ENCODE data around the gene GPR62. TPM values are rescaled to one million over a fixed set of nuclear protein-coding genes. Genes with fewer than 3 reads are reported as not detected.

Gene GPR62, protein sequence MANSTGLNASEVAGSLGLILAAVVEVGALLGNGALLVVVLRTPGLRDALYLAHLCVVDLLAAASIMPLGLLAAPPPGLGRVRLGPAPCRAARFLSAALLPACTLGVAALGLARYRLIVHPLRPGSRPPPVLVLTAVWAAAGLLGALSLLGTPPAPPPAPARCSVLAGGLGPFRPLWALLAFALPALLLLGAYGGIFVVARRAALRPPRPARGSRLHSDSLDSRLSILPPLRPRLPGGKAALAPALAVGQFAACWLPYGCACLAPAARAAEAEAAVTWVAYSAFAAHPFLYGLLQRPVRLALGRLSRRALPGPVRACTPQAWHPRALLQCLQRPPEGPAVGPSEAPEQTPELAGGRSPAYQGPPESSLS
- total RNA-seq (not detected), polyA plus RNA-seq (ENCODE audit: insufficient read length in 6 of 6) (under 1 TPM; 0.17 to 0.35 (median 0.30) TPM)
- long read RNA-seq, donor 1, transcript GPR62-201 (1 exons, 2,191 nt), result major isoform, 68 of 68 reads
- long read RNA-seq, donor 1, partial matches to known transcripts, result 0 of 68 reads
- long read RNA-seq, donor 1, other reads (novel, unspliced or antisense), result 0 of 68 reads
- long read RNA-seq, donor 2, transcript GPR62-201 (1 exons, 2,191 nt), result major isoform, 55 of 60 reads
- long read RNA-seq, donor 2, partial matches to known transcripts, result 5 of 60 reads
- long read RNA-seq, donor 2, other reads (novel, unspliced or antisense), result 0 of 60 reads
- long read RNA-seq, donor 3, transcript GPR62-201 (1 exons, 2,191 nt), result major isoform, 58 of 58 reads
- long read RNA-seq, donor 3, partial matches to known transcripts, result 0 of 58 reads
- long read RNA-seq, donor 3, other reads (novel, unspliced or antisense), result 0 of 58 reads
- long read RNA-seq, donor 4, result 0 reads
- long read RNA-seq, donor 5, transcript GPR62-201 (1 exons, 2,191 nt), result major isoform, 30 of 30 reads
- long read RNA-seq, donor 5, partial matches to known transcripts, result 0 of 30 reads
- long read RNA-seq, donor 5, other reads (novel, unspliced or antisense), result 0 of 30 reads
- long read RNA-seq, donor 6, transcript GPR62-201 (1 exons, 2,191 nt), result major isoform, 49 of 54 reads
- long read RNA-seq, donor 6, partial matches to known transcripts, result 5 of 54 reads
- long read RNA-seq, donor 6, other reads (novel, unspliced or antisense), result 0 of 54 reads
- long read RNA-seq, donor 7, transcript GPR62-201 (1 exons, 2,191 nt), result major isoform, 32 of 53 reads
- long read RNA-seq, donor 7, partial matches to known transcripts, result 0 of 53 reads
- long read RNA-seq, donor 7, other reads (novel, unspliced or antisense), result 21 of 53 reads
- long read RNA-seq, donor 8, transcript GPR62-201 (1 exons, 2,191 nt), result major isoform, 68 of 81 reads
- long read RNA-seq, donor 8, partial matches to known transcripts, result 13 of 81 reads
- long read RNA-seq, donor 8, other reads (novel, unspliced or antisense), result 0 of 81 reads
- long read RNA-seq, donor 9, partial matches to known transcripts, result 0 of 1 reads
- long read RNA-seq, donor 9, other reads (novel, unspliced or antisense), result 0 of 1 reads
- long read RNA-seq, donor 10, result 0 reads
- long read RNA-seq, donor 11, transcript GPR62-201 (1 exons, 2,191 nt), result major isoform, 341 of 341 reads
- long read RNA-seq, donor 11, partial matches to known transcripts, result 0 of 341 reads
- long read RNA-seq, donor 11, other reads (novel, unspliced or antisense), result 0 of 341 reads
- long read RNA-seq, donor 12, transcript GPR62-201 (1 exons, 2,191 nt), result major isoform, 52 of 52 reads
- long read RNA-seq, donor 12, partial matches to known transcripts, result 0 of 52 reads
- long read RNA-seq, donor 12, other reads (novel, unspliced or antisense), result 0 of 52 reads

DNA sequence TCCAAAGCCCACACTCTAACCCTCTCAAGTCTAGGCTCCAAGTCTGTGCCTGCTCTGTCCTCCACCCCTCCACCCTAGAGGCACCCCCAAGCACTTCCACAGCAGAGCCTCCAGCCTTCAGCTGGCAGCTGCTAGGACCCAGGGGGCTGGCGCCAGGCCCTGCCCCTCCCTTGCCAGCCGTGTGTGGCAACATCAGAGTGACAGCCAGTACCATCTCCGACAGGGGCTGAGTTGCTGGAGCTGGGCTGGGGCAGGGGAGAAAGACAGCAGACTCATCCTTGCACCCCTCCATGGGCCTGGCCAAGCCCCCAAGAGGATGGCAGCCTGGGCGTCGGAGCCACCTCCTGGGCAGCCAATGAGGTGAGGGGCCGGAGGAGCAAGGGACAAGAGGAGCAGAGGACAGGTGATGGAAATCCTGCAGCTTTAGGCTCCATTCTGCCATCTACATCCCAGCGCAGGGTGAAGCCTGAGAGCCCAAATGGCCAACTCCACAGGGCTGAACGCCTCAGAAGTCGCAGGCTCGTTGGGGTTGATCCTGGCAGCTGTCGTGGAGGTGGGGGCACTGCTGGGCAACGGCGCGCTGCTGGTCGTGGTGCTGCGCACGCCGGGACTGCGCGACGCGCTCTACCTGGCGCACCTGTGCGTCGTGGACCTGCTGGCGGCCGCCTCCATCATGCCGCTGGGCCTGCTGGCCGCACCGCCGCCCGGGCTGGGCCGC lies at the start of gene GPR62:
GPR62 (plus strand) TSS at position 207 of the 718 bp plus-strand sequence; CDS start at position 479, 272 bp downstream.
- H3K4me3 ChIP-seq, result peak within 1 kb of the TSS; percentile 29 to 30

DNA sequence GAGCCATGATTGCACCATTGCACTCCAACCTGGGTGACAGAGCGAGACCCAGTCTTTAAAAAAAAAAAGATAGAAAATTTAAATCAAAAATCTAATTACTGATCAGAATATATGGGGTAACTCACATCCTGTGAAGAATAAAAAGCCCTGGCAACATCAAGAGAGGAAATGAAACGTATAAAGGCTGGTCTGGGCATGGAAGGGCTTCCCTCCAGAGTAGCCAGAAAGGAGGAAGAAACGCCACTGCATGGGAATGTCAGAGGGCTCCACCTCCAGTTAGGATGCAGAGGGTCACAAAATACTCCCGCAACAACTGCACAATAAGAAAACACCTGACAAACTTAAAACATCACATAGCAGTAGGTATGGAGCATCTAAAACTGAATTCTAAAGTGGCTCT lies 47.2 kb upstream of the GPR62 start:
- DNase-seq, result no peak
- Histone ChIP-seq H3K9me3 (peaks cover 0 to 3% of the 10 kb centered on the region in 2 donors), H3K27ac (no peak overlapping the region), H3K4me3 (no peak overlapping the region), H3K4me1 (no peaks in the 10 kb centered on the region), H3K27me3 (no peaks in the 10 kb centered on the region), H3K36me3 (no peaks in the 10 kb centered on the region)
- ATAC-seq, result no peak
- TF ChIP-seq, protein P1, sequence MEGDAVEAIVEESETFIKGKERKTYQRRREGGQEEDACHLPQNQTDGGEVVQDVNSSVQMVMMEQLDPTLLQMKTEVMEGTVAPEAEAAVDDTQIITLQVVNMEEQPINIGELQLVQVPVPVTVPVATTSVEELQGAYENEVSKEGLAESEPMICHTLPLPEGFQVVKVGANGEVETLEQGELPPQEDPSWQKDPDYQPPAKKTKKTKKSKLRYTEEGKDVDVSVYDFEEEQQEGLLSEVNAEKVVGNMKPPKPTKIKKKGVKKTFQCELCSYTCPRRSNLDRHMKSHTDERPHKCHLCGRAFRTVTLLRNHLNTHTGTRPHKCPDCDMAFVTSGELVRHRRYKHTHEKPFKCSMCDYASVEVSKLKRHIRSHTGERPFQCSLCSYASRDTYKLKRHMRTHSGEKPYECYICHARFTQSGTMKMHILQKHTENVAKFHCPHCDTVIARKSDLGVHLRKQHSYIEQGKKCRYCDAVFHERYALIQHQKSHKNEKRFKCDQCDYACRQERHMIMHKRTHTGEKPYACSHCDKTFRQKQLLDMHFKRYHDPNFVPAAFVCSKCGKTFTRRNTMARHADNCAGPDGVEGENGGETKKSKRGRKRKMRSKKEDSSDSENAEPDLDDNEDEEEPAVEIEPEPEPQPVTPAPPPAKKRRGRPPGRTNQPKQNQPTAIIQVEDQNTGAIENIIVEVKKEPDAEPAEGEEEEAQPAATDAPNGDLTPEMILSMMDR (IDR thresholded peaks at IDR 0.05), result no peak
- intact Hi-C loops (cut with DNase I), result no loop called here

More for the DNA sequence above, at the start of gene GPR62:
- H3K27me3 ChIP-seq, result peaks cover 0 to 25% of the 10 kb centered on the region in 2 donors
- TF ChIP-seq, protein P1 (IDR thresholded peaks at IDR 0.05), result no peak
- intact Hi-C loops (cut with DNase I), result no loop called here
- DNase-seq (peak in 1 of 4 donors; percentile 50), ATAC-seq (no peak)
- H3K4me1 ChIP-seq, result peaks cover 6 to 25% of the 10 kb centered on the region in 2 donors
- H3K36me3 ChIP-seq, result peaks cover 0 to 26% of the 10 kb centered on the region in 2 donors
- H3K9me3 ChIP-seq, result no peaks in the 10 kb centered on the region
- peak within 1 kb of the TSS in 1 of 2 donors; percentile 53 for H3K27ac ChIP-seq

DNA sequence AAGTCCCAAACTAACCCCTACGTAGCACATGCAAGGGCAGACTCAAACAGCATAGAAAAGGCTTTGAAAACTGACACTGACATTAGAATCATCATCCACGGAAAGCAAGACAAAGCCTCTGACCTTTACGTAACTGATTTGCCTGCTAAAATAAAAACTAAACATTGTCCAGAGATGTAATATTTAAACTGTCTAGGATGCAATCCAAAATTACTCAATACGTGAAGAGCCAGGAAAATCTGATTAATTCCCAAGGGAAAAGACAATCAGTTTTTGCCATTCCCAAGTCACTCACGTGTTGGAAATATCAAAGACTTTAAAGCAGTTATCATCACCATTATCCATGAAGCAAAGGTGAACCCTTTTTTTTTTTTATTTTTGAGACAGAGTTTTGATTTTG lies 38.8 kb upstream of the GPR62 start:
- Histone ChIP-seq H3K27me3 (no peaks in the 10 kb centered on the region), H3K4me3 (no peak overlapping the region), H3K9me3 (no peaks in the 10 kb centered on the region), H3K4me1 (no peaks in the 10 kb centered on the region), H3K36me3 (no peaks in the 10 kb centered on the region), H3K27ac (no peak overlapping the region)
- ATAC-seq (no peak), DNase-seq (no peak)
- TF ChIP-seq, protein P1 (IDR thresholded peaks at IDR 0.05), result no peak
- intact Hi-C loops (cut with DNase I), result no loop called here

DNA sequence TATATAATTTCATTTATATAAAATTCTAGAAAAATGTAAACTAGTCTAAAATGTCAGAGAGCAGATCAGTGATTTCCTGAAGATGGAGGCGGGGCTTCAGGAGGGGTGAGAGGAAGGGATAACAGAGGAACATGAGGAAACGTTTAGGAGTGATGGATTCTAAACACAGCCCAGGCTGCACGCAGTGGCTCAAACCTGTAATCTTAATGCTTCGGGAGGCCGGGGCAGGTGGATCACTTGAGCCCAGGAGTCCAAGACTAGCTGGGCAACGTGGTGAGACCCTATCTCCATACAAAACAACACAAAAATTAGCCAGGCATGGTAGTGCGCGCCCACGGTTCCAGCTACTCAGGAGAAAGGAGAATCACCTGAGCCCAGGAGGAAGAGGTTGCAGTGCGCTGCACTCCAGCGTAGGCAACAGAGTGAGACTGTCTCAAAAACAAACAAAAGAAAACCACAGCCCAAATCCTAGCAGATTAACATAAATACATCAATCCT lies 34.1 kb upstream of the GPR62 start:
- no peak overlapping the region for H3K4me3 ChIP-seq
- intact Hi-C loops (cut with DNase I), result no loop called here
- ATAC-seq, result no peak
- no peaks in the 10 kb centered on the region for H3K4me1 ChIP-seq
- H3K9me3 ChIP-seq, result no peaks in the 10 kb centered on the region
- no peaks in the 10 kb centered on the region for H3K27me3 ChIP-seq
- TF ChIP-seq, protein P1 (IDR thresholded peaks at IDR 0.05), result no peak
- no peak overlapping the region for H3K27ac ChIP-seq
- no peaks in the 10 kb centered on the region for H3K36me3 ChIP-seq
- no peak for DNase-seq
